Large intestine (tissue), 3 donors: ENCODE measurements around the gene DIAPH1. TPM values are rescaled to one million over a fixed set of nuclear protein-coding genes. Genes with fewer than 3 reads are reported as not detected.
"Not testable (repeated sequence)": the region's sequence is repeated elsewhere in the genome, so short reads cannot be mapped to it uniquely, and the experiment has no call there.

Experiments used
- DNase-seq, 2 donors: peaks; one replicate each; pipeline versions ENCODE4 v3.0.0 to v3.0.0-alpha.2; 2013
- H3K27ac ChIP-seq: one replicate; pipeline ENCODE4 v1.5.1; 2013; ENCODE audit warnings: low read length
- H3K27me3 ChIP-seq: 2 replicates; pipeline ENCODE4 v1.6.1; 2013; ENCODE audit warnings: low read length; ENCODE audit not compliant: control insufficient read depth, insufficient read depth
- H3K36me3 ChIP-seq: 2 replicates; pipeline ENCODE4 v1.6.1; 2013; ENCODE audit warnings: low read length; ENCODE audit not compliant: control insufficient read depth, insufficient read depth
- H3K4me1 ChIP-seq: one replicate; pipeline ENCODE4 v1.6.1; 2013; ENCODE audit warnings: low read length; ENCODE audit not compliant: control insufficient read depth, insufficient read depth
- H3K4me3 ChIP-seq: one replicate; pipeline ENCODE4 v1.5.1; 2013; ENCODE audit warnings: low read length
- H3K9me3 ChIP-seq: one replicate; pipeline ENCODE4 v1.6.1; 2013; ENCODE audit warnings: mild to moderate bottlenecking, low read depth, low read length, moderate library complexity; ENCODE audit not compliant: control insufficient read depth
- WGBS: methylation state at CpG from one replicate; pipeline ENCODE4 v1.1.5; 2013; ENCODE audit warnings: low lambda C conversion rate; ENCODE audit not compliant: insufficient coverage; 5-methylcytosine and 5-hydroxymethylcytosine counted together
- polyA plus RNA-seq: library from polyadenylated mRNA; unstranded; fragments of 120-200 nt; gene quantifications from one replicate; pipeline ENCODE4 v1.2.1, GENCODE V29; 2013

The DIAPH1 gene
- polyA plus RNA-seq, 1 donor, result 89.4 TPM

DNA sequence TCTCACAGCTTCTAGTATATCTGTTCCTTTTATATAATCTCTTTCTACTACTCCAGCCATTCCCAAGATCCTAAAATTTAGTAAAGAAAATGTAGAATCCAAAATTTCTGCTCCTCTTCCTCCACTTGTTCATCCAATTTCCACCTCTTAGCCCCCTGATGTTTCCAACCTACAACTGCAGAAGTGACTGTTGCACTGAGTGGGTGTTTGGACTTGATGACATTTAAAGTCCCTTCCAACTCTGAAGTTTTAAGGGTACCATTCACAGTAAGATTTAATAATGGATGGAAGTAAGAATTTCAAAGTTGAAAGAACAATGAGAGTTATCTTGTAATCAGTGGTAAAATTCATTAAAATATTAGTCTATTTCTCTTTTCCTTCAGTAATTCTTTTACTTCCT lies 5.5 kb downstream of the DIAPH1 start:
- peaks cover 9% of the 10 kb centered on the region for H3K4me1 ChIP-seq
- H3K9me3 ChIP-seq, result no peaks in the 10 kb centered on the region
- no peaks in the 10 kb centered on the region for H3K27me3 ChIP-seq
- H3K4me3 ChIP-seq, result no peak overlapping the region
- no peak overlapping the region for H3K27ac ChIP-seq
- H3K36me3 ChIP-seq, result no peaks in the 10 kb centered on the region
- no peak for DNase-seq

DNA sequence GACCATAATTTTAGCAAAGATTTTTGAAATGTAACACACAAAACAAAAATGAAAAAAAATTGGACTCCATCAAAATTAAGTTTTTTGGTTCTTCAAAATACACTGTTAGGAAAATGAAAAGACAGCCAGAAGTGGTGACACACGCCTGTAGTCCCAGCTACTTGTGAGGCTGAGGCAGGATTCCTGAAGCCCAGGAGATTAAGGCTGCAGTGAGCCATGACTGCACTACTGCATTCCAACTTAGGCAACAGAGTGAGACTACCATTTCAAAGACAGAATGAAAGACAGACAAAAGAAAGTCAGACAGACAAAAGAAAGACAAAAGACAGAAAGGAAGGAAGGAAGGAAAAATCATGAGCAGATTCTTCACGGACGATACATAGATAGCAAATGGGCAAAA lies 7.5 kb downstream of the DIAPH1 start:
- Histone ChIP-seq H3K27ac (no peak overlapping the region), H3K9me3 (no peaks in the 10 kb centered on the region), H3K4me1 (peaks cover 20% of the 10 kb centered on the region), H3K27me3 (no peaks in the 10 kb centered on the region), H3K4me3 (no peak overlapping the region), H3K36me3 (no peaks in the 10 kb centered on the region)
- DNase-seq, result no peak
- WGBS, result 100% methylated on average over 2 of the region's 3 CpGs

DNA sequence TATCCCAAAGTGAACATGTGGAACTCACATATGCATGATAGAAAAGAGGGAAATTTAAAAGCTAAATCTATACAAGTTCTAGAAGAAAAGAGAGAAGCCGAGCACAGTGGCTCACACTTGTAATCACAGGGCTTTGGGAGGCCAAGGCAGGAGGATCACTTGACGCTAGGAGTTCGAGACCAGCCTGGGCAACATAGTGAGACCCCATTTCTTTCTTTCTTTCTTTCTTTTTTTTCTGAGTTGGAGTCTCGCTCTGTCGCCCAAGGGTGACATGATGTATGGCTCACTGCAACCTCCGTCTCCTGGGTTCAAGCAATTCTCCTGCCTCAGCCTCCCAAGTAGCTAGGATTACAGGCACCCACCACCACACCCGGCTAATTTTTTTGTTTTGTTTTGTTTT lies 8.9 kb downstream of the DIAPH1 start:
- DNase-seq, H3K9me3 ChIP-seq, H3K4me3 ChIP-seq, H3K36me3 ChIP-seq, H3K27me3 ChIP-seq: not testable (repeated sequence)
- Histone ChIP-seq H3K27ac (peak overlapping the region; percentile 81), H3K4me1 (peaks cover 17% of the 10 kb centered on the region)
- WGBS, result 92% methylated on average over 2 of the region's 7 CpGs

DNA sequence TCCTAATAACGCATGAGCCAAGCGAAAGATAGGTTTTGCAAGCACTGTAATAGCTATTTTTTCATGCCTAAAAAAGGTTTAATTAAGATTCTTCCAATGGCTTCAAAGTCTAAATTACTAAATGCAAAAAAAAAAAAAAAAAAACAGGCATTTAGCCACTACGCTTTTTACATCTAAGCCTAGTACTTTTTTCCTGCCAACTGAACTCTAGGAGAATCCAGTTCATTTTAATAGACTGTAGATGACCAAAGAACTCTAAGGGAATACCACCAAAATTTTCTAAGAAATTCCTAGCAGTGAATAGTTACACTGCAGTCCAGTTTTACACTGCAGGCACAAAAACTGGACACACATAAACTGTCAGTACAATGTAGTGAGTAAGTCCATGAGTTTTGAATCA lies 9.8 kb downstream of the DIAPH1 start:
- no peaks in the 10 kb centered on the region for H3K27me3 ChIP-seq
- peaks cover 17% of the 10 kb centered on the region for H3K4me1 ChIP-seq
- peak overlapping the region; percentile 81 for H3K27ac ChIP-seq
- no peaks in the 10 kb centered on the region for H3K36me3 ChIP-seq
- H3K9me3 ChIP-seq, result no peaks in the 10 kb centered on the region
- H3K4me3 ChIP-seq, result no peak overlapping the region
- 81% methylated on average over 2 of the region's 3 CpGs for WGBS
- no peak for DNase-seq

DNA sequence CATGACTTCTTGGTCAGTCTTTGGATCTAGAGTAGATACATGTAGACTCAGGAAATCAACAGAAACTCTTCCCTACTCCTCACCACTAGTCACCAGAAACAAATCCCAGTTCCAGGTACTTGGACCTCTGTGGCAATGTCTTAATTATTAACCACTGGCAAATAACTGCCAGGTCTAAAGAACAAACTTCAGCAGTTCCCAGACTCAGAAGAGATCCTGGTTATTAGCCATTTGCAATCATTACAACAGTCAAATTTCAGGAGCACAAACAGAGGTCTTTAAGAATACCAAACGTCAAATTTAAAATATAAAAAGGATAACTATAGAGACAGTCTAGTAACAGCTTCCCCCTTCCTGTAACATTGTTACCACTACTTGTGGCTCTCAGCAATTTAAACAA lies 10.2 kb downstream of the DIAPH1 start:
- no peaks in the 10 kb centered on the region for H3K27me3 ChIP-seq
- no CpG with 5 or more reads among the region's 1 CpG for WGBS
- H3K27ac ChIP-seq, result peak overlapping the region; percentile 81
- H3K9me3 ChIP-seq, result no peaks in the 10 kb centered on the region
- H3K4me3 ChIP-seq, result no peak overlapping the region
- peaks cover 22% of the 10 kb centered on the region for H3K4me1 ChIP-seq
- DNase-seq, result peak; percentile 85 to 92
- H3K36me3 ChIP-seq, result no peaks in the 10 kb centered on the region

DNA sequence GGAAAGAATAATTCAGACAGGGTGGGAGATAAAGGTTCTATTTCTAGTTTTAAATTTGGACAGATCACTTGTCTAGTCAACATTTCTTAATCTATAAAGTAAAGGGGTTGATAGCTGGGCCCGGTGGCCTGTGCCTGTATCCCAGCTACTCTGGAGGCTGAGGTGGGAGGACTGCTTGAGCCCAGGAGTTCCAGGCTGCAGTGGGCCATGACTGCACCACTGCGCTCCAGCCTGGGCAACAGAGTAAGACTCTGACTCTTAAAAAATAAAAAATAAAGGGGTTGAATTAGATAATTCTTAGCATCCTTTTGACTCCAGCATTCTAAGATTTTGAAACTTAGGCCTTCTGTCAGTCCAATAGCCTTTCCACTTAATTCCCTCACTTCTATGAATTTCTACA lies 10.8 kb downstream of the DIAPH1 start:
- H3K4me1 ChIP-seq, result peaks cover 22% of the 10 kb centered on the region
- no peak for DNase-seq

DNA sequence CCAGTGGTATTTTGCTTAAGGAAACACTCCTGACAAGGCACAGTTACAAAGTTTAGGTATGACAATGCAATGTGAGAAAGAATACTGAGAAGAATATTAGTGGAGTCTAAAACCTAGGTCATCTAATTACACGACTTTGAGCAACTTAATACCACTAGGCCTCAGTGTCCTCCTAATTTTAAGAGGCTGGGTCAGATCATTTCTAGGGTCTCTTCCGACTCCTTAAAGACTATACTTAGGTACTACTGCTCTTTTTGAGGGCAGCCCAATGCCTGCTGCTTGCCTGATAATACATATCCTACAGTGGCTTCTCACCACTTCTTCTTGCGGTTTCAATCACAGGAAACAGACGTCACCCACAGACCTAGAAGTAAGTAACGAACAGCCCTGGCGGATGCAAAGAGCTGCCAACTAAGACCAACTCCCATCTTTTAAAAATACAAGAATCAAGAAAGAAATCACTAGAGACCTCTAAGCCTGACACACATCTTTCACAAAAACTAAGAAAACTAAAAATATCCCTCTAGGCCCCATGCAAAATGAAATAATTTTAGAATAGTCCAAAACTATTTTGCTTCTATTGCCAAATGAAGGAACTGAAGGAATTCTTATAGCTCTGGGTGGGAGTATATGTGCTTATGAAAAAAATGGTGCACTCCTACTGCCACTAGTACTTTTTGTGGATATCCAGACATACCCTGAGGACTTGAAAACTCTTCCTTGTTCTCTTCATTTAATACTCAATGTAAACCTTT lies 13.1 kb downstream of the DIAPH1 start:
- WGBS, result 100% methylated on average over 1 of the region's 6 CpGs
- H3K4me3 ChIP-seq, result no peak overlapping the region
- DNase-seq, result no peak
- no peaks in the 10 kb centered on the region for H3K27me3 ChIP-seq
- no peaks in the 10 kb centered on the region for H3K36me3 ChIP-seq
- H3K4me1 ChIP-seq, result peaks cover 22% of the 10 kb centered on the region
- H3K9me3 ChIP-seq, result no peaks in the 10 kb centered on the region
- H3K27ac ChIP-seq, result peak overlapping the region; percentile 81

More for the DNA sequence above, 10.8 kb downstream of the DIAPH1 start:
- no peaks in the 10 kb centered on the region for H3K27me3 ChIP-seq
- H3K4me3 ChIP-seq, result no peak overlapping the region
- peak overlapping the region; percentile 81 for H3K27ac ChIP-seq
- no peaks in the 10 kb centered on the region for H3K9me3 ChIP-seq
- no peaks in the 10 kb centered on the region for H3K36me3 ChIP-seq
- WGBS, result no CpG with 5 or more reads among the region's 2 CpGs

DNA sequence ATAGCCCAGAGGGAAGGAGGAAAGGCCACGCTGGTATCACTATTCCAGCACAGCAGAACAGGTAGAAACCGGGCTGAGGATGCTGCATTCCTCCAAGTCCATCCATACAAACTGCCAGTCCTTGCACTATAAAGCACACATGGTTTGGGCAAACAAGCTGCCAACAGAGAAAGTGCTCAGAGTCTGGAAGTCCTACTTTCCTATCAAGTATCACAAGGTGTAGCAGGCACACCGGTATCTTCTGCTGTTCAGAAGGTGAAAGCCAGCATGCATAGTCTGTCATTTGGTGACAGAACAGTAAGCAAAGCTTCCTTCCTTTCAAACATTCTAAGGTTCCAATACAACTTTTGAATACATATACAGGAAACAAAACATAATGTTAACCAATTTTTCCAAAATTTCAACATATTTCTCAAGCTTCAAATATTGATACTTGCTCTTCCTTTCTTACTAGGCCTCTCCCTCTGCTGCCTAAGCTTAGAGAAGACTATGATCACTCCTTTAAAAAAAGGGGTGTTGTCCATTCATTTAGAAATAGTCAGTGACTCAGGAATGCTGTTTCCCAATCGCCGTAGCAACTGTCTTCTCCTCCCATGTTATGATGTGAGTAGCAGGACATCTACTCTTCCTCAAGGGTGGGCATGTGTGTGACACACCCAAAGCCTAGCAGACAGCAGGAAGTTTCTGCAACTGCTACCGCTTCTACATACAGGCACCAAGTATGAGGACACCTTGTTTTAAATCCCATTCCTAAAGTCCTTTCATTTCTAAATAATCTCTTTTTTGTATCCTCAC lies 14.7 kb downstream of the DIAPH1 start:
- peak; percentile 82 to 87 for DNase-seq
- H3K27ac ChIP-seq, result peak overlapping the region; percentile 73
- H3K4me3 ChIP-seq, result no peak overlapping the region
- H3K4me1 ChIP-seq, result peaks cover 18% of the 10 kb centered on the region
- H3K9me3 ChIP-seq, result no peaks in the 10 kb centered on the region
- H3K27me3 ChIP-seq, result no peaks in the 10 kb centered on the region
- no peaks in the 10 kb centered on the region for H3K36me3 ChIP-seq
- 0% methylated on average over 2 of the region's 6 CpGs for WGBS

DNA sequence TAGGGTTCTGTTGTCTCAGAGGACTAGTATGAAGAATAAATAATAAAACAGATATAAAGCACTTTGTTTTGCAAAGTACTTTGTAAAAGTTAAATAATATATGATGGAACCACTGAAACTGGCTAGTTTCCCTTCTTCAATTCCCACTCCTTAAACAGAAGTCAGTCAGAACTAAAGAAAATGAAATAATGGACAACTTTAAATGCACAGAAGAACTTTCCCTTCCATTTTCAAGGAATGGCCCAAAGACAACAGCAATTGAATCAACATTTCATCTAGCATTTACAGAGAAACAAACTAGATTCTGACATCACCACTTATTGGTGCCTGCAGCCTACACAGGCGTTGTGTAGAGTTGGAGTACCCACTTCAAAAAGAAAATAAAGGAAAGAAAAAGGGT lies 16.2 kb downstream of the DIAPH1 start:
- Histone ChIP-seq H3K4me1 (peaks cover 9% of the 10 kb centered on the region), H3K27ac (no peak overlapping the region), H3K4me3 (no peak overlapping the region), H3K27me3 (no peaks in the 10 kb centered on the region), H3K36me3 (no peaks in the 10 kb centered on the region), H3K9me3 (no peaks in the 10 kb centered on the region)
- DNase-seq, result no peak
- WGBS, result 71% methylated on average over 1 of the region's 1 CpG

DNA sequence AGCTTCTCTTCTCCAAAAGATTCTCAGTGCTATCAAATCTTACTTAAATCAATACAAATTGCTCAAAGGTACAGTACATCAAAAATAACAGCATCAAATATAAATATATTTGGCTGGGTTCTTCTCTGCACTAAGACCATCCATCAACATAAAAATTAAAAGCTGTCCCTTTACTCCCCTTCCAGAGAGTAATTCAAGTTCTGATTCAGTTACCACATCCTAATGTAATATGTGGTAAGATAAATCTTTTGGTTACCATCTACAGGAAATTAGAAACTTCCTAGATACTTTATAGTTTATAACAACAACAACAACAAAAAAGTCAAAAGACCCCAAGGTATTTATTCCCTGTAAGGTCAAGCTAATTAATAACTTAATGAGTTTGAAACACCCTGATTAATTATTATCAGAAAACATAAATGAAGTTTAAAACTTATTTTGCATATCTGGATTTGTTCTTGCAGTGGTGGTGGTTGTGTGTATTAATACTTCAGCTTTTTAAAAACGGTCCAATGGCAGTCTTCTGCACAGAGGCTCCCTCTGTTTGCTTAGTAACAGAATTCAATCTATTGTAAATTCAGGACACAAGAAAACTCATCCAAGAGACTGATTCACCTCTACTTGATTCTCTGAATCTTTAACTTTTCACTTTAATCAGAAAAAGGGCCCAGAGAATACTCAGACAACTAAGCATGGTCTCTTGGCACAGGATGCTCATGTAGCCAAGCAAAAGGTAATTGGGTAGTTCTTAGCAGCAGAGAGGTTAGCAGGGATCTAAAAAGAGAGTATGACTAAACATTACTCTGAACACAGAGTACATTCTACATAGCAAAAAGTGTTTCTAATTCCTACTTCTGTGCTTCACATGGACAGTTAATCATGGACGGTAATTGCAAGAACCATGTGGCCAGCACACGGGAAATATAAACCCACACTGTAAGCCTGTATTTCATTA lies 20.1 kb downstream of the DIAPH1 start:
- H3K4me3 ChIP-seq, result no peak overlapping the region
- no peak overlapping the region for H3K27ac ChIP-seq
- no peaks in the 10 kb centered on the region for H3K27me3 ChIP-seq
- no peak for DNase-seq
- no CpG with 5 or more reads among the region's 3 CpGs for WGBS
- H3K9me3 ChIP-seq, result no peaks in the 10 kb centered on the region
- H3K4me1 ChIP-seq, result peaks cover under 1% of the 10 kb centered on the region
- H3K36me3 ChIP-seq, result peaks cover 4% of the 10 kb centered on the region
